GM12878 (cell line): ENCODE results near the gene APCDD1.

ENCODE experiments used
- BHLHE40 ChIP-seq, 2 experiments: fragments of 450-650 bp in 1 of 2; IDR thresholded peaks; 2 replicates each; pipeline ENCODE4 v1.6.1; 2011 to 2017; ENCODE audit warnings: low read depth in 2 of 2, borderline replicate concordance in 1 of 2, improper control_type of control experiment in 1 of 2, low read length in 1 of 2, mild to moderate bottlenecking in 1 of 2
- CHD2 ChIP-seq: IDR thresholded peaks from 2 replicates; pipeline ENCODE4 v1.6.1; 2011; ENCODE audit warnings: low read depth, low read length, improper control_type of control experiment, borderline replicate concordance
- TCF3 ChIP-seq: IDR thresholded peaks from 2 replicates; pipeline ENCODE4 v1.6.1; 2012; ENCODE audit warnings: low read depth, mild to moderate bottlenecking, low read length, borderline replicate concordance; ENCODE audit not compliant: insufficient read depth

DNA sequence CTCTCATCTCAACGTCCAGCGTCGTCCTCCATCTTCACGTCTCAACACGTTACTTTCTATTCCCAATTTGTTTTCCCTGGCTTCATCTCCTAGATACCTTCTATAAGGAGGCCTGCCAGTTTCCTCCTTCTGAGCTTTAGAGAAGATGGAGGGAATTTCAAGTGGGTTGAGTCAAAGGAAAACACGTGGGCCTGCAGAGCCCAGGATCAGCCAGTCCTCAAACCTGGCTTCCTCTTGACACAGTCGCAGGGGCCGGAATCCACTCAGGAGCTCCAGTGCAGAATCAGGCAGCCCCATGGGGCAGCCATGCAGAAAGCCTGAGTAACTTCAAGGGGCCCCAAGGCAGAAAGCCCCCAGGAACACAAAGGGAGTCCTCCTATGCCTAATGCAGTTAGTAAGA, 14.5 kb upstream of the APCDD1 start:
- TF ChIP-seq CHD2 (no peak), BHLHE40 (IDR thresholded peaks at IDR 0.05; ENCODE audit: borderline replicate concordance in 1 of 2, low read depth in 2 of 2, low read length in 1 of 2) (no peak), TCF3 (no peak)
